Astrocyte (in vitro differentiated cells and primary cell): ENCODE data around the gene NLGN1. TPM values are rescaled to one million over a fixed set of nuclear protein-coding genes. Genes with fewer than 3 reads are reported as not detected.

ENCODE experiments used
- DNase-seq: peaks from one replicate; pipeline ENCODE4 v3.0.0-alpha.2; 2010; ENCODE audit warnings: low read depth
- FAIRE-seq: peaks from 2 replicates; lab custom pipeline; 2011; peaks lifted over from hg19 to GRCh38; lab: Jason Lieb, UNC
- H2AFZ ChIP-seq: 2 replicates; pipeline ENCODE4 v1.6.0; 2012; ENCODE audit warnings: low read depth, low read length, inconsistent platforms
- H3K27ac ChIP-seq: 2 replicates; pipeline ENCODE4 v1.5.1; 2011; ENCODE audit warnings: low read depth, low read length, inconsistent platforms
- H3K27me3 ChIP-seq: 2 replicates; pipeline ENCODE4 v1.6.0; 2011; ENCODE audit warnings: low read length, inconsistent platforms; ENCODE audit not compliant: insufficient read depth
- H3K36me3 ChIP-seq: 2 replicates; pipeline ENCODE4 v1.5.1; 2011; ENCODE audit warnings: low read length, inconsistent platforms; ENCODE audit not compliant: insufficient read depth
- H3K4me1 ChIP-seq: 2 replicates; pipeline ENCODE4 v1.5.1; 2011; ENCODE audit warnings: low read length, inconsistent platforms; ENCODE audit not compliant: insufficient read depth
- H3K4me2 ChIP-seq: 2 replicates; pipeline ENCODE4 v1.6.0; 2012; ENCODE audit warnings: low read length, inconsistent platforms
- H3K4me3 ChIP-seq: 2 replicates; pipeline ENCODE4 v1.5.1; 2011; ENCODE audit warnings: low read depth, mild to moderate bottlenecking, low read length, inconsistent platforms; ENCODE audit not compliant: insufficient read depth
- H3K79me2 ChIP-seq: 2 replicates; pipeline ENCODE4 v1.6.0; 2012; ENCODE audit warnings: mild to moderate bottlenecking, low read length, inconsistent platforms; ENCODE audit not compliant: insufficient read depth
- H3K9ac ChIP-seq: 2 replicates; pipeline ENCODE4 v1.6.0; 2012; ENCODE audit warnings: mild to moderate bottlenecking, low read length, inconsistent platforms
- H3K9me3 ChIP-seq: 2 replicates; pipeline ENCODE4 v1.5.1; 2012; ENCODE audit warnings: low read depth, mild to moderate bottlenecking, low read length, inconsistent platforms; ENCODE audit not compliant: insufficient read depth
- H4K20me1 ChIP-seq: 2 replicates; pipeline ENCODE4 v1.6.0; 2012; ENCODE audit warnings: low read length, inconsistent platforms; ENCODE audit not compliant: insufficient read depth
- H3K27ac Mint-ChIP-seq: one replicate; pipeline ENCODE4 v1.8.0; 2021; ENCODE audit warnings: mild to moderate bottlenecking, mixed read lengths; ENCODE audit not compliant: unreplicated experiment
- H3K27me3 Mint-ChIP-seq: one replicate; pipeline ENCODE4 v1.8.0; 2021; ENCODE audit warnings: low read depth, mixed read lengths; ENCODE audit not compliant: unreplicated experiment
- H3K36me3 Mint-ChIP-seq: one replicate; pipeline ENCODE4 v1.8.0; 2021; ENCODE audit warnings: low read depth, mixed read lengths; ENCODE audit not compliant: unreplicated experiment
- H3K4me1 Mint-ChIP-seq: one replicate; pipeline ENCODE4 v1.8.0; 2021; ENCODE audit warnings: low read depth, mixed read lengths; ENCODE audit not compliant: unreplicated experiment
- H3K4me3 Mint-ChIP-seq: one replicate; pipeline ENCODE4 v1.8.0; 2021; ENCODE audit warnings: mild to moderate bottlenecking, moderate library complexity, mixed read lengths; ENCODE audit not compliant: unreplicated experiment
- H3K9me3 Mint-ChIP-seq: one replicate; pipeline ENCODE4 v1.8.0; 2021; ENCODE audit warnings: mild to moderate bottlenecking, mixed read lengths; ENCODE audit not compliant: unreplicated experiment
- CTCF ChIP-seq: IDR thresholded peaks from 2 replicates; pipeline ENCODE4 v1.5.1; 2011; ENCODE audit warnings: low read depth, mild to moderate bottlenecking, inconsistent platforms, low read length, moderate library complexity; ENCODE audit not compliant: insufficient read depth
- EZH2 ChIP-seq: IDR thresholded peaks from 2 replicates; pipeline ENCODE4 v1.6.1; 2012; ENCODE audit warnings: mild to moderate bottlenecking, low read length, inconsistent platforms; ENCODE audit not compliant: insufficient read depth
- total RNA-seq: library from RNA; stranded (reverse); gene quantifications from 2 replicates; pipeline ENCODE4 v1.2.1, GENCODE V29; 2021

Gene NLGN1
- total RNA-seq, 1 donor from 2014 or later, result 1.2 TPM

- no peaks in the 10 kb centered on the region for H3K27me3 Mint-ChIP-seq
- no peak overlapping the region for H3K4me3 Mint-ChIP-seq
Observed at GRCh38 chr3:173923204-173923603, 525.7 kb downstream of the NLGN1 start.

GRCh38 chr3:173930251-173930650 lies 532.7 kb downstream of the NLGN1 start:
- no peaks in the 10 kb centered on the region for H3K9me3 Mint-ChIP-seq
- Histone ChIP-seq H3K9me3 (no peaks in the 10 kb centered on the region), H3K4me2 (no peak overlapping the region), H3K4me3 (no peak overlapping the region), H4K20me1 (no peaks in the 10 kb centered on the region), H3K9ac (no peak overlapping the region), H2AFZ (no peak overlapping the region), H3K79me2 (no peaks in the 10 kb centered on the region), H3K4me1 (peaks cover 7% of the 10 kb centered on the region), H3K27ac (no peak overlapping the region), H3K36me3 (no peaks in the 10 kb centered on the region), H3K27me3 (no peaks in the 10 kb centered on the region)
- H3K36me3 Mint-ChIP-seq, result no peaks in the 10 kb centered on the region
- no peak overlapping the region for H3K4me3 Mint-ChIP-seq
- no peak overlapping the region for H3K27ac Mint-ChIP-seq
- DNase-seq (no peak), FAIRE-seq (no peak)
- peaks cover 13% of the 10 kb centered on the region for H3K4me1 Mint-ChIP-seq
- no peaks in the 10 kb centered on the region for H3K27me3 Mint-ChIP-seq
- TF ChIP-seq EZH2 (no peak), CTCF (no peak)

More at GRCh38 chr3:173923204-173923603, 525.7 kb downstream of the NLGN1 start:
- no peak overlapping the region for H3K4me3 ChIP-seq
- no peaks in the 10 kb centered on the region for H3K9me3 ChIP-seq
- DNase-seq (no peak), FAIRE-seq (no peak)
- H3K4me2 ChIP-seq, result no peak overlapping the region
- no peaks in the 10 kb centered on the region for H3K36me3 Mint-ChIP-seq
- H4K20me1 ChIP-seq, result no peaks in the 10 kb centered on the region
- H2AFZ ChIP-seq, result no peak overlapping the region
- no peaks in the 10 kb centered on the region for H3K4me1 ChIP-seq
- H3K27ac Mint-ChIP-seq, result no peak overlapping the region
- no peaks in the 10 kb centered on the region for H3K9me3 Mint-ChIP-seq
- no peak overlapping the region for H3K27ac ChIP-seq
- TF ChIP-seq CTCF (no peak), EZH2 (no peak)
- no peaks in the 10 kb centered on the region for H3K79me2 ChIP-seq
- H3K4me1 Mint-ChIP-seq, result peaks cover 4% of the 10 kb centered on the region
- no peaks in the 10 kb centered on the region for H3K36me3 ChIP-seq
- no peak overlapping the region for H3K9ac ChIP-seq
- no peaks in the 10 kb centered on the region for H3K27me3 ChIP-seq

GRCh38 chr3:173932624-173933023 lies 535.1 kb downstream of the NLGN1 start:
- H3K27ac ChIP-seq, result peak overlapping the region; percentile 38
- peak; percentile 82 for DNase-seq

More at GRCh38 chr3:173932624-173933023, 535.1 kb downstream of the NLGN1 start:
- H3K27me3 ChIP-seq, result no peaks in the 10 kb centered on the region
- H3K4me3 ChIP-seq, result no peak overlapping the region
- Mint-ChIP-seq H3K36me3 (no peaks in the 10 kb centered on the region), H3K4me3 (no peak overlapping the region), H3K27me3 (no peaks in the 10 kb centered on the region), H3K27ac (peak overlapping the region; percentile 89), H3K4me1 (peaks cover 13% of the 10 kb centered on the region), H3K9me3 (no peaks in the 10 kb centered on the region)
- no peaks in the 10 kb centered on the region for H3K79me2 ChIP-seq
- H4K20me1 ChIP-seq, result no peaks in the 10 kb centered on the region
- H3K4me2 ChIP-seq, result peak overlapping the region; percentile 6
- TF ChIP-seq CTCF (no peak), EZH2 (no peak)
- no peaks in the 10 kb centered on the region for H3K36me3 ChIP-seq
- FAIRE-seq, result no peak
- no peak overlapping the region for H3K9ac ChIP-seq
- H3K9me3 ChIP-seq, result no peaks in the 10 kb centered on the region
- H2AFZ ChIP-seq, result peak overlapping the region; percentile 16
- H3K4me1 ChIP-seq, result peaks cover 7% of the 10 kb centered on the region
